Caco-2 (cell line): ENCODE results near the gene PTGES3L. TPM values are rescaled to one million over a fixed set of nuclear protein-coding genes. Genes with fewer than 3 reads are reported as not detected.
A peak's percentile ranks its signal among the peaks of the same experiment; 100 is the strongest.
"Not testable (repeated sequence)": the region's sequence is repeated elsewhere in the genome, so short reads cannot be mapped to it uniquely, and the experiment has no call there.

Experiments used
- BruUV-seq: library from RNA; stranded (reverse); fragments of 400-500 nt; replicated peaks from 2 replicates; lab custom pipeline; 2021; lab: Mats Ljungman, UMichigan
- CTCF ChIA-PET: fragments of 300-600 bp; sonication (Branson Sonifier 250); formaldehyde crosslinking; loops from one replicate; lab custom pipeline; 2022; ENCODE audit warnings: antibody characterized with exemption; lab: Charles Lee
- POLR2A ChIA-PET: fragments of 300-600 bp; sonication (Branson Sonifier 250); formaldehyde crosslinking; loops from one replicate; lab custom pipeline; 2022; ENCODE audit warnings: antibody characterized with exemption; lab: Charles Lee
- DNase-seq, 2 experiments: peaks; one replicate each; pipeline versions ENCODE4 v3.0.0 to v3.0.0-alpha.2; 2020 to 2022
- H3K27me3 ChIP-seq: replicated peaks from 2 replicates; pipeline ENCODE4 v1.6.0; 2011; ENCODE audit warnings: low read length; ENCODE audit not compliant: control insufficient read depth, insufficient read depth
- H3K36me3 ChIP-seq: 2 replicates; pipeline ENCODE4 v1.5.1; 2011; ENCODE audit warnings: low read length; ENCODE audit not compliant: control insufficient read depth, insufficient read depth
- H3K4me1 ChIP-seq: fragments of 250-450 bp; sonication (Bioruptor Pico); 2 replicates; pipeline ENCODE4 v1.5.1; 2020; ENCODE audit warnings: mild to moderate bottlenecking
- H3K4me3 ChIP-seq: 2 replicates; pipeline ENCODE4 v1.5.1; 2011; ENCODE audit warnings: low read depth, mild to moderate bottlenecking, control low read depth, low read length
- H3K9me3 ChIP-seq: fragments of 250-450 bp; sonication (Bioruptor Pico); 2 replicates; pipeline ENCODE4 v1.5.1; 2020; ENCODE audit warnings: mild to moderate bottlenecking, moderate library complexity
- H3K27ac Mint-ChIP-seq: one replicate; pipeline ENCODE4 v1.8.0; 2022; ENCODE audit warnings: mixed read lengths; ENCODE audit not compliant: unreplicated experiment
- H3K27me3 Mint-ChIP-seq: one replicate; pipeline ENCODE4 v1.8.0; 2022; ENCODE audit warnings: mixed read lengths; ENCODE audit not compliant: insufficient read depth, unreplicated experiment
- H3K36me3 Mint-ChIP-seq: one replicate; pipeline ENCODE4 v1.8.0; 2022; ENCODE audit warnings: mild to moderate bottlenecking, mixed read lengths; ENCODE audit not compliant: insufficient read depth, unreplicated experiment
- H3K4me1 Mint-ChIP-seq: one replicate; pipeline ENCODE4 v1.8.0; 2022; ENCODE audit warnings: low read depth, mixed read lengths; ENCODE audit not compliant: unreplicated experiment
- H3K4me3 Mint-ChIP-seq: one replicate; pipeline ENCODE4 v1.8.0; 2022; ENCODE audit warnings: mild to moderate bottlenecking, moderate library complexity, mixed read lengths; ENCODE audit not compliant: unreplicated experiment
- H3K9me3 Mint-ChIP-seq: one replicate; pipeline ENCODE4 v1.8.0; 2022; ENCODE audit warnings: mixed read lengths; ENCODE audit not compliant: unreplicated experiment
- CTCF ChIP-seq, 2 experiments: fragments of 200-600 bp in 1 of 2; IDR thresholded peaks; 1 replicate in 1 of 2; 2 replicates in 1 of 2; pipeline versions ENCODE4 v1.5.1 to v1.8.0; 2011 to 2022; ENCODE audit warnings: antibody characterized with exemption in 1 of 2, control low read depth in 1 of 2, inconsistent platforms in 1 of 2, low read depth in 1 of 2, low read length in 1 of 2, mild to moderate bottlenecking in 1 of 2, moderate library complexity in 1 of 2; ENCODE audit not compliant: insufficient read depth in 1 of 2, severe bottlenecking in 1 of 2, unreplicated experiment in 1 of 2
- intact Hi-C: fragments of 100-400 bp; cut with micrococcal nuclease; formaldehyde crosslinking; loops from one replicate; pipeline ENCODE4 v1.10.0; 2022; ENCODE audit not compliant: unreplicated experiment
- total RNA-seq: library from RNA; stranded (reverse); gene quantifications from 2 replicates; pipeline ENCODE4 v1.2.3, GENCODE V29; 2022

The PTGES3L gene
- total RNA-seq, 1 experiment from 2014 or later = 1.2 TPM

- peak; percentile 87 to 89 for DNase-seq
- H3K27me3 Mint-ChIP-seq = no peaks in the 10 kb centered on the region
- ChIA-PET POLR2A (interaction anchor here (0.6 to 1.7 kb wide), 2 partner anchors 9 to 58 kb away, joined by 5 to 28 read pairs; partner anchors contain the start of gene RPL27), CTCF (interaction anchor here (1.0 to 1.5 kb wide), 3 partner anchors 9 to 328 kb away, joined by 3 to 8 read pairs (median 4); partner anchors contain the start of gene RPL27)
- no peaks in the 10 kb centered on the region for H3K9me3 ChIP-seq
- peak in 1 of 2 experiments; percentile 73 for TF ChIP-seq CTCF (IDR thresholded peaks at IDR 0.05; ENCODE audit: insufficient read depth in 1 of 2, low read depth in 1 of 2, low read length in 1 of 2, severe bottlenecking in 1 of 2, unreplicated experiment in 1 of 2)
- BruUV-seq = no TSS peak
- no peaks in the 10 kb centered on the region; the same call in 1 of the 2 replicates for H3K36me3 ChIP-seq
- peak within 1 kb of the TSS; percentile 76 for H3K4me3 Mint-ChIP-seq
- peak within 1 kb of the TSS; percentile 58 for H3K4me3 ChIP-seq
- peaks cover 41% of the 10 kb centered on the region for H3K36me3 Mint-ChIP-seq
- peak within 1 kb of the TSS; percentile 89 for H3K27ac Mint-ChIP-seq
- H3K27me3 ChIP-seq = no peaks in the 10 kb centered on the region
- peaks cover 16% of the 10 kb centered on the region for H3K4me1 Mint-ChIP-seq
- no peaks in the 10 kb centered on the region for H3K9me3 Mint-ChIP-seq
- intact Hi-C loops = no loop called here
- H3K4me1 ChIP-seq = peaks cover 18% of the 10 kb centered on the region
Observed at GRCh38 chr17:43006639-43007551, 27.0 kb upstream of the PTGES3L start, which contains the start of gene IFI35. TSS of gene IFI35 (plus strand) at chr17:43006784. CDS start at chr17:43006948, 164 bp downstream.

- H3K36me3 ChIP-seq = peaks cover 3% of the 10 kb centered on the region; the same call in 1 of the 2 replicates
- H3K27me3 Mint-ChIP-seq = no peaks in the 10 kb centered on the region
- H3K4me3 ChIP-seq = no peak overlapping the region
- no peaks in the 10 kb centered on the region for H3K27me3 ChIP-seq
- no peak for TF ChIP-seq CTCF (IDR thresholded peaks at IDR 0.05; ENCODE audit: insufficient read depth in 1 of 2, low read depth in 1 of 2, low read length in 1 of 2, severe bottlenecking in 1 of 2, unreplicated experiment in 1 of 2)
- BruUV-seq = no TSS peak
- H3K4me1 Mint-ChIP-seq = no peaks in the 10 kb centered on the region
- CTCF ChIA-PET = no interaction called here
- H3K27ac Mint-ChIP-seq = peak overlapping the region; percentile 77
- intact Hi-C loops = no loop called here
- peaks cover 8% of the 10 kb centered on the region for H3K4me1 ChIP-seq
- no peaks in the 10 kb centered on the region for H3K9me3 ChIP-seq
- POLR2A ChIA-PET = no interaction called here
- no peak for DNase-seq
- H3K9me3 Mint-ChIP-seq = no peaks in the 10 kb centered on the region
- H3K36me3 Mint-ChIP-seq = peaks cover 73% of the 10 kb centered on the region
- no peak overlapping the region for H3K4me3 Mint-ChIP-seq
Observed at GRCh38 chr17:43003542-43004172, 23.8 kb upstream of the PTGES3L start.

- DNase-seq, CTCF ChIA-PET, H3K27me3 Mint-ChIP-seq, H3K9me3 Mint-ChIP-seq, H3K4me1 Mint-ChIP-seq, H3K4me3 ChIP-seq, intact Hi-C loops, BruUV-seq, H3K9me3 ChIP-seq, H3K36me3 ChIP-seq, POLR2A ChIA-PET, H3K27me3 ChIP-seq: not testable (repeated sequence)
- H3K4me1 ChIP-seq = peaks cover 16% of the 10 kb centered on the region
- Mint-ChIP-seq H3K4me3 (peak overlapping the region; percentile 16), H3K27ac (peak overlapping the region; percentile 48), H3K36me3 (peaks cover 74% of the 10 kb centered on the region)
Observed at GRCh38 chr17:43000894-43001293, 21.0 kb upstream of the PTGES3L start.
